ENCODE data around the gene ZNF621.

- no peak for TF ChIP-seq POLR2A (IDR thresholded peaks at IDR 0.05)
- TF ChIP-seq POLR2AphosphoS5 (IDR thresholded peaks at IDR 0.05): no peak
- TF ChIP-seq, protein P1, sequence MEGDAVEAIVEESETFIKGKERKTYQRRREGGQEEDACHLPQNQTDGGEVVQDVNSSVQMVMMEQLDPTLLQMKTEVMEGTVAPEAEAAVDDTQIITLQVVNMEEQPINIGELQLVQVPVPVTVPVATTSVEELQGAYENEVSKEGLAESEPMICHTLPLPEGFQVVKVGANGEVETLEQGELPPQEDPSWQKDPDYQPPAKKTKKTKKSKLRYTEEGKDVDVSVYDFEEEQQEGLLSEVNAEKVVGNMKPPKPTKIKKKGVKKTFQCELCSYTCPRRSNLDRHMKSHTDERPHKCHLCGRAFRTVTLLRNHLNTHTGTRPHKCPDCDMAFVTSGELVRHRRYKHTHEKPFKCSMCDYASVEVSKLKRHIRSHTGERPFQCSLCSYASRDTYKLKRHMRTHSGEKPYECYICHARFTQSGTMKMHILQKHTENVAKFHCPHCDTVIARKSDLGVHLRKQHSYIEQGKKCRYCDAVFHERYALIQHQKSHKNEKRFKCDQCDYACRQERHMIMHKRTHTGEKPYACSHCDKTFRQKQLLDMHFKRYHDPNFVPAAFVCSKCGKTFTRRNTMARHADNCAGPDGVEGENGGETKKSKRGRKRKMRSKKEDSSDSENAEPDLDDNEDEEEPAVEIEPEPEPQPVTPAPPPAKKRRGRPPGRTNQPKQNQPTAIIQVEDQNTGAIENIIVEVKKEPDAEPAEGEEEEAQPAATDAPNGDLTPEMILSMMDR (IDR thresholded peaks at IDR 0.05): no peak
Observed at GRCh38 chr3:40581166-40581565, 56.4 kb downstream of the ZNF621 start.
